Measurements from ENCODE around the gene DUSP2. TPM values are rescaled to one million over a fixed set of nuclear protein-coding genes. Genes with fewer than 3 reads are reported as not detected.
A peak's percentile ranks its signal among the peaks of the same experiment; 100 is the strongest.

Gene DUSP2
- total and polyA plus RNA-seq, 10 of the 15 experiments (the other 5 are each of a cell fraction or from before 2014, with no cell fraction given), result 9.7 to 212 (median 57.2) TPM

DNA sequence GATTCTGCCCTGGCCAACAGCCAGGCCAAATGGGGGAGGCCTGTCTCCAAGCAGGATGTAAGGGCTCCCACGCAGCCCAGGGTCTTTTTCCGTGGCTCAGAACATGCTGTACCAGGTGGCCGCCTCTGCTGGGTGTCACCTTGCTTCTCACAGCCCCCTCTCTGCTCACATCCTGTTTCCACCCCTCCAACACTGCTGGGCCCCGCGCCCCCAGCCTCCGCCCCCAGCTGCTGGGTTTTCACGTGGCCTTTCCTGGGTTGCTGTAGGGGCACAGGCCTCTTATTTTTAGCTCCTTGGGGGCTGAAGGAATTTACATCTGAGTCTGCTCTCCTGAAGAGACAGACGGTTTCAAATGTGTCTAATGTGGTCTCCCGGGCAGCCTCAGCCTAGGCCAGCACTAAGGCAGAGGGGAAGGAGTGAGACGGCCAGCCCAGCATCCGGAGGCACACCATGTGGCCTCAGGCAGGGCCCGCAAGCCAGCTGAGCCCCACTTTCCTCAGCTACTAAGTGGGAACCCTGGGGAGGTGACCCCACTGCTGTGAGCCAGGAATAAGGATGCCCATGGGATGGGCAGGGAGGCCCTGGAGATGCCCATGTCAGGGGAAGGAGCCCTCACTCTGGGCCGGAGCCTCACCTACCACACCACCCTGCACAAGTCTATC, 18.7 kb upstream of the DUSP2 start (continued):
- TF ChIP-seq, protein P1, sequence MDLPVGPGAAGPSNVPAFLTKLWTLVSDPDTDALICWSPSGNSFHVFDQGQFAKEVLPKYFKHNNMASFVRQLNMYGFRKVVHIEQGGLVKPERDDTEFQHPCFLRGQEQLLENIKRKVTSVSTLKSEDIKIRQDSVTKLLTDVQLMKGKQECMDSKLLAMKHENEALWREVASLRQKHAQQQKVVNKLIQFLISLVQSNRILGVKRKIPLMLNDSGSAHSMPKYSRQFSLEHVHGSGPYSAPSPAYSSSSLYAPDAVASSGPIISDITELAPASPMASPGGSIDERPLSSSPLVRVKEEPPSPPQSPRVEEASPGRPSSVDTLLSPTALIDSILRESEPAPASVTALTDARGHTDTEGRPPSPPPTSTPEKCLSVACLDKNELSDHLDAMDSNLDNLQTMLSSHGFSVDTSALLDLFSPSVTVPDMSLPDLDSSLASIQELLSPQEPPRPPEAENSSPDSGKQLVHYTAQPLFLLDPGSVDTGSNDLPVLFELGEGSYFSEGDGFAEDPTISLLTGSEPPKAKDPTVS (IDR thresholded peaks at IDR 0.05; ENCODE audit: low read depth, low read length), result no peak
- TF ChIP-seq, protein P2, sequence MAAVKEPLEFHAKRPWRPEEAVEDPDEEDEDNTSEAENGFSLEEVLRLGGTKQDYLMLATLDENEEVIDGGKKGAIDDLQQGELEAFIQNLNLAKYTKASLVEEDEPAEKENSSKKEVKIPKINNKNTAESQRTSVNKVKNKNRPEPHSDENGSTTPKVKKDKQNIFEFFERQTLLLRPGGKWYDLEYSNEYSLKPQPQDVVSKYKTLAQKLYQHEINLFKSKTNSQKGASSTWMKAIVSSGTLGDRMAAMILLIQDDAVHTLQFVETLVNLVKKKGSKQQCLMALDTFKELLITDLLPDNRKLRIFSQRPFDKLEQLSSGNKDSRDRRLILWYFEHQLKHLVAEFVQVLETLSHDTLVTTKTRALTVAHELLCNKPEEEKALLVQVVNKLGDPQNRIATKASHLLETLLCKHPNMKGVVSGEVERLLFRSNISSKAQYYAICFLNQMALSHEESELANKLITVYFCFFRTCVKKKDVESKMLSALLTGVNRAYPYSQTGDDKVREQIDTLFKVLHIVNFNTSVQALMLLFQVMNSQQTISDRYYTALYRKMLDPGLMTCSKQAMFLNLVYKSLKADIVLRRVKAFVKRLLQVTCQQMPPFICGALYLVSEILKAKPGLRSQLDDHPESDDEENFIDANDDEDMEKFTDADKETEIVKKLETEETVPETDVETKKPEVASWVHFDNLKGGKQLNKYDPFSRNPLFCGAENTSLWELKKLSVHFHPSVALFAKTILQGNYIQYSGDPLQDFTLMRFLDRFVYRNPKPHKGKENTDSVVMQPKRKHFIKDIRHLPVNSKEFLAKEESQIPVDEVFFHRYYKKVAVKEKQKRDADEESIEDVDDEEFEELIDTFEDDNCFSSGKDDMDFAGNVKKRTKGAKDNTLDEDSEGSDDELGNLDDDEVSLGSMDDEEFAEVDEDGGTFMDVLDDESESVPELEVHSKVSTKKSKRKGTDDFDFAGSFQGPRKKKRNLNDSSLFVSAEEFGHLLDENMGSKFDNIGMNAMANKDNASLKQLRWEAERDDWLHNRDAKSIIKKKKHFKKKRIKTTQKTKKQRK (IDR thresholded peaks at IDR 0.05; ENCODE audit: low read depth, low read length), result no peak
- TF ChIP-seq ETV6 (conservative IDR thresholded peaks at IDR 0.05 in 1 of 2, IDR thresholded peaks at IDR 0.05 in 1 of 2; ENCODE audit: borderline replicate concordance in 1 of 2, low read depth in 1 of 2) (peak in 1 of 2 experiments; percentile 82; a peak in 2 of 4 replicates), MXI1 (IDR thresholded peaks at IDR 0.05; ENCODE audit: low read depth, low read length) (peak; percentile 63; the same call in 1 of the 2 replicates), HCFC1 (IDR thresholded peaks at IDR 0.05; ENCODE audit: low read length) (peak; percentile 32; the same call in 1 of the 2 replicates), STAT3 (IDR thresholded peaks at IDR 0.05; ENCODE audit: low read depth, low read length) (no peak), HDAC6 (IDR thresholded peaks at IDR 0.05; ENCODE audit: unreplicated experiment) (no peak), MEF2A (IDR thresholded peaks at IDR 0.05; ENCODE audit: insufficient read depth, low read depth, low read length) (peak; percentile 95), KAT2A (conservative IDR thresholded peaks at IDR 0.05; ENCODE audit: control insufficient read depth, low read depth, low read length) (no peak), BACH1 (IDR thresholded peaks at IDR 0.05; ENCODE audit: borderline replicate concordance) (peak; percentile 54), SREBF2 (IDR thresholded peaks at IDR 0.05; ENCODE audit: low read length) (no peak), RAD51 (IDR thresholded peaks at IDR 0.05) (peak; percentile 79), TCF3 (IDR thresholded peaks at IDR 0.05; ENCODE audit: borderline replicate concordance, insufficient read depth, low read depth, low read length) (peak; percentile 99), SMARCA5 (IDR thresholded peaks at IDR 0.05) (peak; percentile 89), KDM1A (IDR thresholded peaks at IDR 0.05; ENCODE audit: borderline replicate concordance) (no peak), SIN3A (IDR thresholded peaks at IDR 0.05; ENCODE audit: low read depth, low read length) (0 out of 2 replicates have a peak, but pooled peaks have one; percentile 50), SMC3 (IDR thresholded peaks at IDR 0.05; ENCODE audit: borderline replicate concordance, low read length) (no peak; the same call in 1 of the 2 replicates), CBFB (IDR thresholded peaks at IDR 0.05; ENCODE audit: low read depth) (peak; percentile 56; the same call in 1 of the 2 replicates), EZH2 (IDR thresholded peaks at IDR 0.05; ENCODE audit: borderline replicate concordance, control insufficient read depth, low read depth, low read length) (no peak), NFYB (IDR thresholded peaks at IDR 0.05; ENCODE audit: insufficient read depth, low read depth, low read length) (0 out of 2 replicates have a peak, but pooled peaks have one; percentile 6), TARDBP (IDR thresholded peaks at IDR 0.05; ENCODE audit: borderline replicate concordance) (peak; percentile 78; the same call in 1 of the 2 replicates), ZNF24 (IDR thresholded peaks at IDR 0.05) (0 out of 2 replicates have a peak, but pooled peaks have one; percentile 4), YY1 (IDR thresholded peaks at IDR 0.05; ENCODE audit: low read depth, low read length) (peak; percentile 41; the same call in 1 of the 2 replicates)
- TF ChIP-seq, protein P3, sequence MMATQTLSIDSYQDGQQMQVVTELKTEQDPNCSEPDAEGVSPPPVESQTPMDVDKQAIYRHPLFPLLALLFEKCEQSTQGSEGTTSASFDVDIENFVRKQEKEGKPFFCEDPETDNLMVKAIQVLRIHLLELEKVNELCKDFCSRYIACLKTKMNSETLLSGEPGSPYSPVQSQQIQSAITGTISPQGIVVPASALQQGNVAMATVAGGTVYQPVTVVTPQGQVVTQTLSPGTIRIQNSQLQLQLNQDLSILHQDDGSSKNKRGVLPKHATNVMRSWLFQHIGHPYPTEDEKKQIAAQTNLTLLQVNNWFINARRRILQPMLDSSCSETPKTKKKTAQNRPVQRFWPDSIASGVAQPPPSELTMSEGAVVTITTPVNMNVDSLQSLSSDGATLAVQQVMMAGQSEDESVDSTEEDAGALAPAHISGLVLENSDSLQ (IDR thresholded peaks at IDR 0.05), result peak; percentile 43; the same call in 1 of the 2 replicates
- TF ChIP-seq, protein P4, sequence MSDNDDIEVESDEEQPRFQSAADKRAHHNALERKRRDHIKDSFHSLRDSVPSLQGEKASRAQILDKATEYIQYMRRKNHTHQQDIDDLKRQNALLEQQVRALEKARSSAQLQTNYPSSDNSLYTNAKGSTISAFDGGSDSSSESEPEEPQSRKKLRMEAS (IDR thresholded peaks at IDR 0.05; ENCODE audit: low read depth, low read length), result peak; percentile 92

Measured in GM12878 (cell line).